DOHH2 (cell line): Measurements from ENCODE around the gene CD2.

Experiments used
- H3F3A ChIP-seq: fragments of 200-600 bp; sonication (generic), shearing (Covaris generic); 2 replicates; pipeline ENCODE4 v1.6.0; 2016; ENCODE audit warnings: antibody characterized with exemption, mild to moderate bottlenecking; ENCODE audit not compliant: control insufficient read depth, insufficient read depth
- H3K27ac ChIP-seq: fragments of 200-600 bp; sonication (generic); 2 replicates; pipeline ENCODE4 v1.5.1; 2014; ENCODE audit warnings: low read depth, mild to moderate bottlenecking, low read length, moderate library complexity
- H3K27me3 ChIP-seq: fragments of 200-600 bp; sonication (generic); 2 replicates; pipeline ENCODE4 v1.6.1; 2014; ENCODE audit warnings: mild to moderate bottlenecking, low read length, mixed read lengths; ENCODE audit not compliant: control insufficient read depth
- H3K36me3 ChIP-seq: fragments of 200-600 bp; sonication (generic); 2 replicates; pipeline ENCODE4 v1.6.1; 2014; ENCODE audit warnings: mild to moderate bottlenecking, low read length, moderate library complexity, mixed read lengths; ENCODE audit not compliant: control insufficient read depth
- H3K4me1 ChIP-seq: fragments of 200-600 bp; sonication (generic); 2 replicates; pipeline ENCODE4 v1.6.1; 2014; ENCODE audit warnings: mild to moderate bottlenecking, low read length, mixed read lengths; ENCODE audit not compliant: control insufficient read depth
- H3K4me2 ChIP-seq: fragments of 200-600 bp; sonication (generic); 2 replicates; pipeline ENCODE4 v1.6.0; 2014; ENCODE audit warnings: mild to moderate bottlenecking, low read length, moderate library complexity
- H3K4me3 ChIP-seq: fragments of 200-600 bp; sonication (generic); 2 replicates; pipeline ENCODE4 v1.5.1; 2014; ENCODE audit warnings: mild to moderate bottlenecking, low read length, mixed read lengths
- H3K79me2 ChIP-seq: fragments of 200-600 bp; sonication (generic); 2 replicates; pipeline ENCODE4 v1.6.1; 2014; ENCODE audit warnings: mild to moderate bottlenecking, low read length, mixed read lengths; ENCODE audit not compliant: control insufficient read depth
- H3K9me2 ChIP-seq: fragments of 200-600 bp; sonication (generic); replicated peaks from 2 replicates; pipeline ENCODE4 v1.6.1; 2014; ENCODE audit warnings: mild to moderate bottlenecking, low read length, mixed read lengths; ENCODE audit not compliant: control insufficient read depth
- H3K9me3 ChIP-seq: fragments of 200-600 bp; sonication (generic); 2 replicates; pipeline ENCODE4 v1.6.1; 2014; ENCODE audit warnings: antibody characterized with exemption, low read length, mixed read lengths; ENCODE audit not compliant: control insufficient read depth, insufficient read depth
- H4K20me1 ChIP-seq: fragments of 200-600 bp; sonication (generic); 2 replicates; pipeline ENCODE4 v1.6.0; 2014; ENCODE audit warnings: low read depth, mild to moderate bottlenecking, antibody characterized with exemption, low read length, moderate library complexity; ENCODE audit not compliant: control insufficient read depth, insufficient read depth
- CTCF ChIP-seq: fragments of 200-600 bp; sonication (generic); IDR thresholded peaks from one replicate; pipeline ENCODE4 v1.5.1; 2014; ENCODE audit warnings: antibody characterized with exemption, mild to moderate bottlenecking, low read depth, low read length; ENCODE audit not compliant: poor library complexity, severe bottlenecking
- EZH2phosphoT487 ChIP-seq: fragments of 200-600 bp; sonication (generic); IDR thresholded peaks from 2 replicates; pipeline ENCODE4 v1.6.1; 2017; ENCODE audit warnings: borderline replicate concordance, mild to moderate bottlenecking, antibody characterized with exemption, low read length, moderate library complexity, mixed read lengths

The CD2 gene

GRCh38 chr1:116731439-116731838, 22.8 kb upstream of the CD2 start:
- H3K9me3 ChIP-seq: no peaks in the 10 kb centered on the region
- H3K4me2 ChIP-seq: no peak overlapping the region
- H3K79me2 ChIP-seq: no peaks in the 10 kb centered on the region
- H3K27me3 ChIP-seq: no peaks in the 10 kb centered on the region
- H3K4me3 ChIP-seq: no peak overlapping the region
- no peaks in the 10 kb centered on the region for H3F3A ChIP-seq
- no peaks in the 10 kb centered on the region for H3K9me2 ChIP-seq
- no peaks in the 10 kb centered on the region for H4K20me1 ChIP-seq
- H3K4me1 ChIP-seq: peaks cover 7% of the 10 kb centered on the region; the same call in 1 of the 2 replicates
- TF ChIP-seq CTCF: no peak
- TF ChIP-seq EZH2phosphoT487: no peak
- no peaks in the 10 kb centered on the region for H3K36me3 ChIP-seq
- no peak overlapping the region for H3K27ac ChIP-seq

- Histone ChIP-seq H3K27me3 (no peaks in the 10 kb centered on the region), H3K79me2 (no peaks in the 10 kb centered on the region)
- TF ChIP-seq CTCF (no peak), EZH2phosphoT487 (no peak)
Measured at GRCh38 chr1:116732726-116733125, 21.5 kb upstream of the CD2 start.

GRCh38 chr1:116733476-116734365, 20.5 kb upstream of the CD2 start:
- no peaks in the 10 kb centered on the region for H3K9me3 ChIP-seq
- no peaks in the 10 kb centered on the region for H4K20me1 ChIP-seq
- no peaks in the 10 kb centered on the region for H3F3A ChIP-seq
- H3K79me2 ChIP-seq: no peaks in the 10 kb centered on the region
- no peaks in the 10 kb centered on the region for H3K36me3 ChIP-seq
- TF ChIP-seq EZH2phosphoT487 (no peak), CTCF (no peak)
- no peaks in the 10 kb centered on the region for H3K9me2 ChIP-seq
- no peak overlapping the region for H3K4me3 ChIP-seq
- H3K4me2 ChIP-seq: no peak overlapping the region
- H3K27me3 ChIP-seq: no peaks in the 10 kb centered on the region
- peaks cover 11% of the 10 kb centered on the region for H3K4me1 ChIP-seq
- H3K27ac ChIP-seq: no peak overlapping the region

More at GRCh38 chr1:116732726-116733125, 21.5 kb upstream of the CD2 start:
- H3K4me3 ChIP-seq: no peak overlapping the region
- H3K9me3 ChIP-seq: no peaks in the 10 kb centered on the region
- no peak overlapping the region for H3K4me2 ChIP-seq
- no peak overlapping the region for H3K27ac ChIP-seq
- H3F3A ChIP-seq: no peaks in the 10 kb centered on the region
- H4K20me1 ChIP-seq: no peaks in the 10 kb centered on the region
- H3K36me3 ChIP-seq: no peaks in the 10 kb centered on the region
- peaks cover 3% of the 10 kb centered on the region for H3K4me1 ChIP-seq
- no peaks in the 10 kb centered on the region for H3K9me2 ChIP-seq
